ENCODE data around the gene TRIM31. TPM values are rescaled to one million over a fixed set of nuclear protein-coding genes. Genes with fewer than 3 reads are reported as not detected.

The TRIM31 gene
- total RNA-seq, 4 donors from 2014 or later = not detected

DNA sequence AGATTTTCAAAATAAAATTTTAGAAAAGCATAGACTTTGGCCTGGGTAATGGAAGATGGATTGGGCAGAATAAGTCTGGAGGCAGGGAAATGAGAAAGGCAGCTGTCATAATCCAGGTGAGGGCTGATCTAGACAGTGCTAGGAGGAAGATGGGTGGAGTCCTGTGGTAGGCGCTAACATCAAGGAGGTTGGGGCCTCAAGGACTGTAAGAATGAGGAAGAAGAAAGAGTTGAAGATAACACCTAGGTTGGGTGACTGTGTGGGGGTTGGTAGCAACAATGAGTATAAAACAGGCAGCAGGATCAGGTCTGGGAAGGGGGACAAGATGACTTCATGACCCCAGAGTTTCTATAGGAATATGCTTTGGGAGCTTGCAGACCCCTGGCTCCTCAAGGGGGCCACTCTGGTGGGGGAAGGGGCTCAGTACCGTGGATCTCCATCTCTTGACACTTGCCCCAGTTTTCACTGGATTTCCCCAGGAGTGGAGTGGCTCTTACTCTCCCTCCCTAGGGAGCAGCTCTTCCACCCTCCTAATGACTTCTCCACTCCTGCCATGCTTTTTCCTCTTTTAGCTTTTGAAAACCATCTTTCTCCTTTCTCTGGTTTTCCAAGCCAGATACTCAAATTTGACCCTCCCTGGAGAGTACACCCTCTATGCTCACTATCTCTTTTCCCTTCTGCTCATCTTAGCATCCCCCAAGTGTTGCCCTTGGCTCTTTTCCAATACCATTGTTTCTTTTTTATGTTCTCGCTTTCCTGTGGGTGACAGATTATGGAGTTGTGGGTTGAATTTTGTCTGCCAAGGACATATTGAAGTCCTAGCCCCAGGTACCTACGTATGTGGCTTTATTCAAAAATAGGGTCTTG, 14.8 kb downstream of the TRIM31 start:
- H3K4me3 ChIP-seq = no peak overlapping the region
- intact Hi-C loops (cut with DNase I; ENCODE audit: low total_unique reads) = no loop called here
- no peak overlapping the region for H3K27ac ChIP-seq
- H3K4me1 ChIP-seq = peaks cover 0 to 11% of the 10 kb centered on the region in 2 donors
- TF ChIP-seq, protein P1, sequence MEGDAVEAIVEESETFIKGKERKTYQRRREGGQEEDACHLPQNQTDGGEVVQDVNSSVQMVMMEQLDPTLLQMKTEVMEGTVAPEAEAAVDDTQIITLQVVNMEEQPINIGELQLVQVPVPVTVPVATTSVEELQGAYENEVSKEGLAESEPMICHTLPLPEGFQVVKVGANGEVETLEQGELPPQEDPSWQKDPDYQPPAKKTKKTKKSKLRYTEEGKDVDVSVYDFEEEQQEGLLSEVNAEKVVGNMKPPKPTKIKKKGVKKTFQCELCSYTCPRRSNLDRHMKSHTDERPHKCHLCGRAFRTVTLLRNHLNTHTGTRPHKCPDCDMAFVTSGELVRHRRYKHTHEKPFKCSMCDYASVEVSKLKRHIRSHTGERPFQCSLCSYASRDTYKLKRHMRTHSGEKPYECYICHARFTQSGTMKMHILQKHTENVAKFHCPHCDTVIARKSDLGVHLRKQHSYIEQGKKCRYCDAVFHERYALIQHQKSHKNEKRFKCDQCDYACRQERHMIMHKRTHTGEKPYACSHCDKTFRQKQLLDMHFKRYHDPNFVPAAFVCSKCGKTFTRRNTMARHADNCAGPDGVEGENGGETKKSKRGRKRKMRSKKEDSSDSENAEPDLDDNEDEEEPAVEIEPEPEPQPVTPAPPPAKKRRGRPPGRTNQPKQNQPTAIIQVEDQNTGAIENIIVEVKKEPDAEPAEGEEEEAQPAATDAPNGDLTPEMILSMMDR (IDR thresholded peaks at IDR 0.05) = no peak
- no peak for TF ChIP-seq POLR2A (IDR thresholded peaks at IDR 0.05)
- H3K27me3 ChIP-seq = peaks cover 0 to 23% of the 10 kb centered on the region in 2 donors
- no peaks in the 10 kb centered on the region for H3K36me3 ChIP-seq
- H3K9me3 ChIP-seq = no peaks in the 10 kb centered on the region
- no peak for DNase-seq

DNA sequence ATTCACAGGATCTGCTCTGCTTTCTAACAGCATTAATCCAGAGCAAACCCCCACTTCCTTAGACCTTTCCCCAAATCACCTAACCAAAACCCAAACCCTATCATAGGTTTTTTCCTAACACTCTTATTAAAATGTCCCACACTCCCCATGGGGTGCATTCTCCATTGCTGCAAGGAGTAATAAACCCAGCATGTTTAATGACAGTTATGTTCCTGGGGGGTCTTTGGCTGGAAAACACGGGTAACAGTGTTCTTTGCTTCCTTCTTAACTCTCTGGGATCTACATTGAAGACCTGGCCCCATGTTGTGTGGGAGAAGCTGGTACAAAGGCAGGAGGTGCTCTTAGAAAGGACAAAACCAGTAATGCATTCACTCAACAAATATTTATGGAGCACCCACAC, 16.1 kb downstream of the TRIM31 start:
- H3K27ac ChIP-seq = no peak overlapping the region
- H3K36me3 ChIP-seq = no peaks in the 10 kb centered on the region
- TF ChIP-seq, protein P1 (IDR thresholded peaks at IDR 0.05) = no peak
- TF ChIP-seq POLR2A (IDR thresholded peaks at IDR 0.05) = no peak
- peaks cover 0 to 23% of the 10 kb centered on the region in 2 donors for H3K27me3 ChIP-seq
- intact Hi-C loops (cut with DNase I; ENCODE audit: low total_unique reads) = no loop called here
- peaks cover 0 to 11% of the 10 kb centered on the region in 2 donors for H3K4me1 ChIP-seq
- H3K4me3 ChIP-seq = no peak overlapping the region
- no peak for DNase-seq
- no peaks in the 10 kb centered on the region for H3K9me3 ChIP-seq

DNA sequence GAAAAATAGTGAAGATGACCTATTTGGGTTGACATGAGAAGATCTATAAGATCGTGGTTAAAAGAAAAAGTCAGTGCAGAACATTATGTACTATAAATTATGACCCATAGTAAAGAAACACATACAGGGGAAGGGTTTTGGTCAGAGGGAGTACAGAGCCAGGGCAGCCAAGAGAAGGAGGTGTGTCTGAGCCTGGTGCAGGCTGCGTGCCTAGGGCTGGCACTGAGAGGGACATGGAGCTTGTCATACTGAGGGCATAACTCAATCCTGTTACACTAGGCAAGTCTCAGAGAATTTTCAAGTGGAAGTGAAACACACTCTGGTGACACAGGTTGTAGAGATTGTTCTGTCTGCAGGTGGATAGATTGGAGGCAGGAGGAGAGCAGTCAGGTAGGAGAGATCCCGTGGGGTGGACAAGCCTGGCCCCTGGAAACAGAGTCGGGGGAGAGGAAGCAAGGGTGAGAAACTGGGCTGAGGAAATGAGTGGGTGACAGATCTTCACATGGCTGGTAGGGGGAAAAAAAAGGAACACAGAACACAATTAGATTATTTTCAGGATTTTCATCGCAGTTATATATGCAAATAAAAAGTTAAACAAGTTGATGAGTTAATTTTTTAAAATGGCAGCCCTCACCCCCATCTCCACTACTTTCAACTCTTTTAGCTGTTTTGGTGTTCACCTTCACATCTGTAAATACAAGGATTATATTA, 18.8 kb downstream of the TRIM31 start:
- TF ChIP-seq, protein P1 (IDR thresholded peaks at IDR 0.05) = no peak
- no peak for TF ChIP-seq POLR2A (IDR thresholded peaks at IDR 0.05)
- Histone ChIP-seq H3K4me1 (no peaks in the 10 kb centered on the region), H3K9me3 (no peaks in the 10 kb centered on the region), H3K27ac (no peak overlapping the region), H3K27me3 (peaks cover 0 to 8% of the 10 kb centered on the region in 2 donors), H3K36me3 (no peaks in the 10 kb centered on the region), H3K4me3 (no peak overlapping the region)
- intact Hi-C loops (cut with DNase I; ENCODE audit: low total_unique reads) = no loop called here
- no peak for DNase-seq

DNA sequence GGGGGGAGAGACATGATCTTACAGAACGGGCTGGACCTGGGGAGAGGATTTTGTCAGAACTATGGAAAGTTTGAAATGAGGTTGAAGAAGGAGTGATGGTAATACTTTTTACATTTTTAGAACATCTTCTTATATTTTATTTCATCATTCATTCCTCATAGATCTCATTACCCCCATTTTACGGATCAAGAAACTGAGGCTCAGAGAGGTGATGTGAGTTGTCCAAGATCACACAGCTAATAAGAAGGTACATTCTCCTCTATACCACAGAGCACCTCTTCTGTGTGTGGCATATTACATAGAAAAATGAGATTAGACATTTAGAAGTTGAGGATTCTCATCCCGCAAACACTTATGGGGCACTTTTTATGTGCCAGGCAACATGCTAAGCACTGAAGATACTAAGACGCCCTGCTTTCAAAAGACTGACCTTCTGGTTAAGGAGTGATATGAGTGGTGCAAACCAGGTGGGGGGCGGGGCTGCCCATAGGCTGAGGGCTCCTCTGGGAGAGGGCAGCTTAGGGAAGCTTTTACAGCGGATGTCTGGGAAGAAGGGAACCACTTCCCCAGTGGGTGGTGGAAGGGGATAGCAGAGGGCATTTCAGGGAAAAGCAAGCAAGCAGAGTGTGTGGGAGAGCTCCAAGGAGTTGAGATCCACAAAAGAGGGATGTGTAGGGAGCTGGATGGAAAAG, 19.9 kb downstream of the TRIM31 start:
- Histone ChIP-seq H3K4me1 (no peaks in the 10 kb centered on the region), H3K27me3 (no peaks in the 10 kb centered on the region), H3K9me3 (no peaks in the 10 kb centered on the region), H3K36me3 (no peaks in the 10 kb centered on the region), H3K27ac (no peak overlapping the region), H3K4me3 (no peak overlapping the region)
- intact Hi-C loops (cut with DNase I; ENCODE audit: low total_unique reads) = no loop called here
- no peak for TF ChIP-seq POLR2A (IDR thresholded peaks at IDR 0.05)
- TF ChIP-seq, protein P1 (IDR thresholded peaks at IDR 0.05) = no peak
- no peak for DNase-seq

Data from uterus (tissue), 4 donors.